AG04450 (cell line): ENCODE measurements around the gene ABR. TPM values are rescaled to one million over a fixed set of nuclear protein-coding genes. Genes with fewer than 3 reads are reported as not detected.

Source experiments
- CTCF ChIA-PET: fragments of 300-600, 350-600 bp; formaldehyde crosslinking; extraction: SDS; loops from one replicate; lab custom pipeline; 2022; ENCODE audit warnings: antibody characterized with exemption, inconsistent platforms; lab: Charles Lee
- POLR2A ChIA-PET: fragments of 350-600 bp; formaldehyde crosslinking; extraction: SDS; loops from one replicate; lab custom pipeline; 2021; ENCODE audit warnings: antibody characterized with exemption, inconsistent platforms; lab: Yijun Ruan, JAX
- DNase-seq: peaks from one replicate; pipeline ENCODE4 v3.0.0-alpha.2; 2011; ENCODE audit warnings: low read depth, low spot score
- H3K27ac ChIP-seq: one replicate; pipeline ENCODE4 v1.5.1; 2012; ENCODE audit warnings: low read depth, low read length, control low read depth
- H3K27me3 ChIP-seq: one replicate; pipeline ENCODE4 v1.6.0; 2012; ENCODE audit warnings: low read length; ENCODE audit not compliant: control insufficient read depth, insufficient read depth
- H3K4me3 ChIP-seq: 2 replicates; pipeline ENCODE4 v1.5.1; 2011; ENCODE audit warnings: mild to moderate bottlenecking, low read depth, low read length, control low read depth
- H3K9me3 ChIP-seq: 2 replicates; pipeline ENCODE4 v1.5.1; 2012; ENCODE audit warnings: low read length; ENCODE audit not compliant: control insufficient read depth, insufficient read depth
- CTCF ChIP-seq: IDR thresholded peaks from 2 replicates; pipeline ENCODE4 v1.5.1; 2011; ENCODE audit warnings: low read depth, low read length, control low read depth, inconsistent platforms
- polyA plus RNA-seq: library from polyadenylated mRNA; depleted of rRNA; stranded (reverse); fragments of >200 nt; gene quantifications from 2 replicates; pipeline ENCODE4 v1.2.3, GENCODE V29; 2011

ABR gene
- polyA plus RNA-seq, 1 experiment: 64.3 TPM

- peak; percentile 25; the same call in 1 of the 2 replicates for TF ChIP-seq CTCF
- H3K9me3 ChIP-seq: no peaks in the 10 kb centered on the region; the same call in 1 of the 2 replicates
- no peaks in the 10 kb centered on the region for H3K27me3 ChIP-seq
- no peak for DNase-seq
- no peak overlapping the region for H3K27ac ChIP-seq
- ChIA-PET POLR2A (no interaction called here), CTCF (interaction anchor here (1.5 kb wide), 1 partner anchor 16 kb away, joined by 4 read pairs; no protein-coding TSS in a partner anchor)
- H3K4me3 ChIP-seq: no peak overlapping the region
Measured at GRCh38 chr17:1170739-1171138, 9.0 kb downstream of the ABR start.

DNA sequence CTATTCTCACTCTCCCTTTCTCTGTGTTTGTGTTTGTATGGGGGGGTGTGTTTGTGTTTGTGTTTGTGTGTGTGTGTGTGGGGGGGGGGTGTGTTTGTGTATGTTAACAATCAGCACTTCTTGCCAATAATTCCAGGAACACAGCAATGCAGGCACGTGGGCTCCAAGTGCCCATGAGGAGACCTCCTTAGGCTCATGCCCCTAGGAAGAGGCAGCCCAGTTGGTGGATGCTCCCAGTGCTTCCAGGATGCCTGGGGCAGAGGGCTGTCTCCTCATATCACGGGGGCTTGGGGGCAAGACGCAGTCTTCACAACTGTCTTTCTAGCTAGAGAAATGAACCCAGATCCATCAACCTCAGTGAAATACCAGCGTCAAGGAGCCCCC lies 9.9 kb downstream of the ABR start:
- ChIA-PET CTCF (no interaction called here), POLR2A (interaction anchor here (1.3 kb wide), 1 partner anchor 9 kb away, joined by 3 read pairs; no protein-coding TSS in a partner anchor)
- Histone ChIP-seq H3K9me3 (no peaks in the 10 kb centered on the region; the same call in 1 of the 2 replicates), H3K4me3 (no peak overlapping the region), H3K27me3 (no peaks in the 10 kb centered on the region), H3K27ac (no peak overlapping the region)
- DNase-seq: no peak
- no peak for TF ChIP-seq CTCF

GRCh38 chr17:1169221-1169928 lies 10.4 kb downstream of the ABR start:
- POLR2A ChIA-PET: interaction anchor here (1.3 kb wide), 1 partner anchor 10 kb away, joined by 3 read pairs; no protein-coding TSS in a partner anchor
- DNase-seq: no peak

GRCh38 chr17:1168533-1169220 lies 11.1 kb downstream of the ABR start:
- POLR2A ChIA-PET: interaction anchor here (1.3 kb wide), 1 partner anchor 11 kb away, joined by 3 read pairs; no protein-coding TSS in a partner anchor
- H3K4me3 ChIP-seq: no peak overlapping the region
- TF ChIP-seq CTCF: no peak
- no peaks in the 10 kb centered on the region; the same call in 1 of the 2 replicates for H3K9me3 ChIP-seq
- H3K27me3 ChIP-seq: no peaks in the 10 kb centered on the region
- H3K27ac ChIP-seq: no peak overlapping the region
- no peak for DNase-seq
- CTCF ChIA-PET: interaction anchor here (0.9 kb wide), 1 partner anchor 46 kb away, joined by 4 read pairs; no protein-coding TSS in a partner anchor

More at GRCh38 chr17:1169221-1169928, 10.4 kb downstream of the ABR start:
- TF ChIP-seq CTCF: no peak
- Histone ChIP-seq H3K9me3 (no peaks in the 10 kb centered on the region; the same call in 1 of the 2 replicates), H3K27ac (no peak overlapping the region), H3K27me3 (no peaks in the 10 kb centered on the region), H3K4me3 (no peak overlapping the region)
- CTCF ChIA-PET: interaction anchor here (0.9 kb wide), 1 partner anchor 47 kb away, joined by 4 read pairs; no protein-coding TSS in a partner anchor
